ENCODE measurements around the gene TRIM40. TPM values are rescaled to one million over a fixed set of nuclear protein-coding genes. Genes with fewer than 3 reads are reported as not detected.

The TRIM40 gene
- total RNA-seq, 4 donors from 2014 or later: 0.40 to 14.8 (median 7.0) TPM

GRCh38 chr6:30093951-30094661 lies 41.8 kb upstream of the TRIM40 start:
- Histone ChIP-seq H3K9me3 (no peaks in the 10 kb centered on the region), H3K27me3 (peaks cover 64% of the 10 kb centered on the region), H3K27ac (no peak overlapping the region), H3K4me1 (peaks cover 0 to 30% (median 7%) of the 10 kb centered on the region in 4 donors), H3K36me3 (no peaks in the 10 kb centered on the region), H3K4me3 (no peak overlapping the region)
- WGBS, 2 donors (ENCODE audit: low coverage in 1 of 2): 66 to 71% methylated on average over 4 to 5 of the region's 5 CpGs
- TF ChIP-seq CTCF (IDR thresholded peaks at IDR 0.05) (no peak), EP300 (IDR thresholded peaks at IDR 0.05; ENCODE audit: low read depth) (no peak), POLR2AphosphoS5 (IDR thresholded peaks at IDR 0.05) (no peak), POLR2A (IDR thresholded peaks at IDR 0.05) (no peak)
- in situ Hi-C loops (cut with MboI; ENCODE audit: low pct_ligation_motif_present in 1 of 4, low pct_unique_long_range_greater_than_20kb in 1 of 4, low sequenced_read_pairs in 3 of 4) (no loop called here), intact Hi-C loops (cut with DNase I; ENCODE audit: low total_unique reads) (no loop called here)
- no peak for DNase-seq

- Histone ChIP-seq H3K27me3 (peaks cover 62% of the 10 kb centered on the region), H3K4me3 (no peak overlapping the region), H3K9me3 (no peaks in the 10 kb centered on the region), H3K36me3 (no peaks in the 10 kb centered on the region), H3K27ac (no peak overlapping the region), H3K4me1 (peaks cover 16 to 45% (median 22%) of the 10 kb centered on the region in 4 donors)
- in situ Hi-C loops (cut with MboI; ENCODE audit: low pct_ligation_motif_present in 1 of 4, low pct_unique_long_range_greater_than_20kb in 1 of 4, low sequenced_read_pairs in 3 of 4) (no loop called here), intact Hi-C loops (cut with DNase I; ENCODE audit: low total_unique reads) (no loop called here)
- no peak for DNase-seq
- 50% methylated on average over 1 of the region's 1 CpG; no CpG with 5 or more reads in 1 of the 2 donors for WGBS, 2 donors (ENCODE audit: low coverage in 1 of 2)
- TF ChIP-seq POLR2A (IDR thresholded peaks at IDR 0.05): no peak
- no peak for TF ChIP-seq EP300 (IDR thresholded peaks at IDR 0.05; ENCODE audit: low read depth)
- TF ChIP-seq POLR2AphosphoS5 (IDR thresholded peaks at IDR 0.05): no peak
- no peak for TF ChIP-seq CTCF (IDR thresholded peaks at IDR 0.05)
Measured at GRCh38 chr6:30096829-30097228, 39.1 kb upstream of the TRIM40 start.

- H3K4me3 ChIP-seq: no peak overlapping the region
- peaks cover 54% of the 10 kb centered on the region for H3K27me3 ChIP-seq
- H3K9me3 ChIP-seq: no peaks in the 10 kb centered on the region
- H3K27ac ChIP-seq: peak overlapping the region in 1 of 4 donors; percentile 40
- peaks cover 22 to 49% (median 30%) of the 10 kb centered on the region in 4 donors for H3K4me1 ChIP-seq
- intact Hi-C loops (cut with DNase I; ENCODE audit: low total_unique reads) (no loop called here), in situ Hi-C loops (cut with MboI; ENCODE audit: low pct_ligation_motif_present in 1 of 4, low pct_unique_long_range_greater_than_20kb in 1 of 4, low sequenced_read_pairs in 3 of 4) (no loop called here)
- 47 to 55% methylated on average over 2 to 4 of the region's 4 CpGs for WGBS, 2 donors (ENCODE audit: low coverage in 1 of 2)
- DNase-seq: peak; percentile 60
- H3K36me3 ChIP-seq: no peaks in the 10 kb centered on the region
- no peak for TF ChIP-seq POLR2A (IDR thresholded peaks at IDR 0.05)
- no peak for TF ChIP-seq EP300 (IDR thresholded peaks at IDR 0.05; ENCODE audit: low read depth)
- no peak for TF ChIP-seq CTCF (IDR thresholded peaks at IDR 0.05)
- TF ChIP-seq POLR2AphosphoS5 (IDR thresholded peaks at IDR 0.05): peak in 1 of 3 donors; percentile 35
Measured at GRCh38 chr6:30097902-30098768, 37.8 kb upstream of the TRIM40 start.

GRCh38 chr6:30100154-30100553 lies 35.8 kb upstream of the TRIM40 start:
- in situ Hi-C loops (cut with MboI; ENCODE audit: low pct_ligation_motif_present in 1 of 4, low pct_unique_long_range_greater_than_20kb in 1 of 4, low sequenced_read_pairs in 3 of 4): no loop called here
- 39 to 47% methylated on average over 6 to 8 of the region's 8 CpGs for WGBS, 2 donors (ENCODE audit: low coverage in 1 of 2)
- H3K9me3 ChIP-seq: no peaks in the 10 kb centered on the region
- peak overlapping the region in 2 of 4 donors; percentile 35 to 55 for H3K4me3 ChIP-seq
- no peak for TF ChIP-seq POLR2A (IDR thresholded peaks at IDR 0.05)
- no peaks in the 10 kb centered on the region for H3K36me3 ChIP-seq
- peaks cover 51% of the 10 kb centered on the region for H3K27me3 ChIP-seq
- intact Hi-C loops (cut with DNase I; ENCODE audit: low total_unique reads): no loop called here
- H3K27ac ChIP-seq: peak overlapping the region; percentile 80 to 84 (median 82)
- H3K4me1 ChIP-seq: peaks cover 25 to 58% (median 33%) of the 10 kb centered on the region in 4 donors
- DNase-seq: no peak
